Breast epithelium (tissue), 3 donors: ENCODE measurements around the gene NMRAL1.

Experiments
- CTCF ChIP-seq, 3 donors: fragments of 450-650 bp; IDR thresholded peaks; one replicate each; pipeline ENCODE4 v1.5.1; 2016 to 2017; ENCODE audit warnings: antibody characterized with exemption in 3 of 3, mild to moderate bottlenecking in 3 of 3, moderate library complexity in 3 of 3
- POLR2A ChIP-seq: fragments of 450-650 bp; IDR thresholded peaks from one replicate; pipeline ENCODE4 v1.6.1; 2016; ENCODE audit warnings: antibody characterized with exemption, mild to moderate bottlenecking, moderate library complexity

- TF ChIP-seq POLR2A (no peak), CTCF (IDR thresholded peaks at IDR 0.05) (no peak)
Observed at GRCh38 chr16:4513881-4514280, 39.5 kb upstream of the NMRAL1 start.
